Measurements from ENCODE around the gene DMXL1. TPM values are rescaled to one million over a fixed set of nuclear protein-coding genes. Genes with fewer than 3 reads are reported as not detected.

Gene DMXL1
- total RNA-seq, 1 experiment from 2014 or later: 20.6 TPM

DNA sequence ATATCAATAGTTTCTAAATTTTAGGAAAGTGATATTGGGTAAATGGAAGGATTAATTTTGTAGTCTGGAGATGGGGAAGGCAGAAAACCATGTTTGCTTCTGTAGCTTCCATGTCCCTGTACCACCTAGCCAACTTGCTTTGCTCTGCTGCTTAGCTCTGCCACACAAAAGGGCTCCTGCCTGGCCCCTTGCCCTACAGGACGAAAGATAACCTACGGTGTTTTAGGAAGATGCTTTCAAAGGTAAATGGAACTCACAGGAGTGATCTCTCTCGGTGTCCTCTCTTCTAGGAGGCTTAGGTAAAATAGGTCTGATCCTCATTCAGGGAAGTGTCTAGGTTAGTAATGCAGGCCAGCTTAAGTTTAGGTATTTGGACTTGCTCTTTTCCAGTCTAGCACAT, 37.8 kb upstream of the DMXL1 start:
- intact Hi-C loops (cut with micrococcal nuclease): no loop called here
- Histone ChIP-seq H2AFZ (ENCODE audit: low read length) (no peak overlapping the region), H4K20me1 (ENCODE audit: low read length) (no peaks in the 10 kb centered on the region), H3K4me1 (ENCODE audit: insufficient read depth, low read length) (peaks cover 19% of the 10 kb centered on the region), H3K79me2 (ENCODE audit: low read length) (no peaks in the 10 kb centered on the region), H3K36me3 (ENCODE audit: low read depth, low read length) (no peaks in the 10 kb centered on the region), H3K9me2 (replicated peaks; ENCODE audit: low read length) (no peaks in the 10 kb centered on the region), H3K27ac (ENCODE audit: low read length) (no peak overlapping the region), H3K4me3 (ENCODE audit: low read length) (no peak overlapping the region), H3K27me3 (ENCODE audit: low read length) (no peaks in the 10 kb centered on the region), H3F3A (ENCODE audit: low read length, unreplicated experiment) (no peaks in the 10 kb centered on the region), H3K4me2 (ENCODE audit: low read length) (no peak overlapping the region), H3K9me3 (ENCODE audit: low read length) (no peaks in the 10 kb centered on the region), H3K9ac (ENCODE audit: low read length) (no peak overlapping the region)
- ChIA-PET CTCF (no interaction called here), POLR2A (ENCODE audit: unreplicated experiment) (no interaction called here)
- TF ChIP-seq, protein P1, sequence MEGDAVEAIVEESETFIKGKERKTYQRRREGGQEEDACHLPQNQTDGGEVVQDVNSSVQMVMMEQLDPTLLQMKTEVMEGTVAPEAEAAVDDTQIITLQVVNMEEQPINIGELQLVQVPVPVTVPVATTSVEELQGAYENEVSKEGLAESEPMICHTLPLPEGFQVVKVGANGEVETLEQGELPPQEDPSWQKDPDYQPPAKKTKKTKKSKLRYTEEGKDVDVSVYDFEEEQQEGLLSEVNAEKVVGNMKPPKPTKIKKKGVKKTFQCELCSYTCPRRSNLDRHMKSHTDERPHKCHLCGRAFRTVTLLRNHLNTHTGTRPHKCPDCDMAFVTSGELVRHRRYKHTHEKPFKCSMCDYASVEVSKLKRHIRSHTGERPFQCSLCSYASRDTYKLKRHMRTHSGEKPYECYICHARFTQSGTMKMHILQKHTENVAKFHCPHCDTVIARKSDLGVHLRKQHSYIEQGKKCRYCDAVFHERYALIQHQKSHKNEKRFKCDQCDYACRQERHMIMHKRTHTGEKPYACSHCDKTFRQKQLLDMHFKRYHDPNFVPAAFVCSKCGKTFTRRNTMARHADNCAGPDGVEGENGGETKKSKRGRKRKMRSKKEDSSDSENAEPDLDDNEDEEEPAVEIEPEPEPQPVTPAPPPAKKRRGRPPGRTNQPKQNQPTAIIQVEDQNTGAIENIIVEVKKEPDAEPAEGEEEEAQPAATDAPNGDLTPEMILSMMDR (conservative IDR thresholded peaks at IDR 0.05; ENCODE audit: low read depth, low read length): no peak
- TF ChIP-seq EZH2 (IDR thresholded peaks at IDR 0.05; ENCODE audit: low read length, unreplicated experiment) (no peak), EZH2phosphoT487 (IDR thresholded peaks at IDR 0.05; ENCODE audit: borderline replicate concordance, low read length) (no peak)
- no TSS peak for BruUV-seq (replicated peaks)
- no peak for DNase-seq
- no peak for ATAC-seq

DNA sequence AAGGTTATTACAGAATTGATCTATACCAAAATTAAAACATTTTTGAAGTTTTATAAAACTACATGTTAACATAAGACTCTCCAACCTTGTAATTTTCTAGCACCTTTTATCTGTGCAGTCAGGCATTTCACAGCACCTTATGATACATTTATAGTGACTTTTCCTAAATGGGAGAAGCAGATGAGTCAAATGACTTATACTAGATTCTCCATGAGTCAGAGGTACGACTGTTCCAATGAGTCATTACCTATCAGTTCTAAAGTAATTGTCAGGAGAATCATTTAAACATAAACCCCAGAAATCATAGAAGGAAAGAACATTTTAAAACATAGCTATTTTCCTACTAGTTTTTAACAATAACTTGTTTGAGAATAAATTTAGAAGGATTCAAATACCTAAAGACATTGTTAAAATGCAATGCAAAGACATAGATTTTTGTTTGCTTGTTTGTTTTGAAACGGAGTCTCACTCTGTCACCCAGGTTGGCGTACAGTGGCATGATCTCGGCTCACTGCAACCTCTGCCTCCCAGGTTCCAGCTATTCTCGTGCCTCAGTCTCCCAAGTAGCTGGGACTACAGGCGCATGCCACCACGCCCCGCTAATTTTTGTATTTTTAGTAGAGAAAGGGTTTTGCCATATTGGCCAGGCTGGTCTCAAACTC, 34.7 kb upstream of the DMXL1 start:
- ChIA-PET POLR2A (ENCODE audit: unreplicated experiment) (interaction anchor here (0.6 kb wide), 1 partner anchor 35 kb away, joined by 7 read pairs; the partner anchor contains the start of gene DMXL1), CTCF (interaction anchor here (0.6 to 0.7 kb wide), 3 partner anchors 34 to 48 kb away, joined by 3 read pairs; partner anchors contain the start of gene DMXL1)
- no peaks in the 10 kb centered on the region for H3F3A ChIP-seq (ENCODE audit: low read length, unreplicated experiment)
- peaks cover 19% of the 10 kb centered on the region for H3K4me1 ChIP-seq (ENCODE audit: insufficient read depth, low read length)
- no peaks in the 10 kb centered on the region for H3K27me3 ChIP-seq (ENCODE audit: low read length)
- H3K9ac ChIP-seq (ENCODE audit: low read length): no peak overlapping the region
- no TSS peak for BruUV-seq (replicated peaks)
- 0 out of 2 replicates have a peak overlapping the region, but pooled peaks have one; percentile 14 for H2AFZ ChIP-seq (ENCODE audit: low read length)
- peak; percentile 78 for DNase-seq
- H4K20me1 ChIP-seq (ENCODE audit: low read length): no peaks in the 10 kb centered on the region
- H3K4me2 ChIP-seq (ENCODE audit: low read length): peak overlapping the region; percentile 56
- ATAC-seq: peak; percentile 94
- H3K9me3 ChIP-seq (ENCODE audit: low read length): no peaks in the 10 kb centered on the region
- H3K79me2 ChIP-seq (ENCODE audit: low read length): no peaks in the 10 kb centered on the region
- peak overlapping the region; percentile 64 for H3K27ac ChIP-seq (ENCODE audit: low read length)
- H3K36me3 ChIP-seq (ENCODE audit: low read depth, low read length): no peaks in the 10 kb centered on the region
- no peak for TF ChIP-seq EZH2 (IDR thresholded peaks at IDR 0.05; ENCODE audit: low read length, unreplicated experiment)
- TF ChIP-seq EZH2phosphoT487 (IDR thresholded peaks at IDR 0.05; ENCODE audit: borderline replicate concordance, low read length): no peak
- TF ChIP-seq, protein P1 (conservative IDR thresholded peaks at IDR 0.05; ENCODE audit: low read depth, low read length): no peak
- H3K9me2 ChIP-seq (replicated peaks; ENCODE audit: low read length): no peaks in the 10 kb centered on the region
- no peak overlapping the region for H3K4me3 ChIP-seq (ENCODE audit: low read length)
- intact Hi-C loops (cut with micrococcal nuclease): loop anchor here (2.0 kb wide), 2 partner anchors 13 to 35 kb away; partner anchors contain the start of gene DMXL1
